ENCODE results near the gene ENTPD3. TPM values are rescaled to one million over a fixed set of nuclear protein-coding genes. Genes with fewer than 3 reads are reported as not detected.

ENTPD3 gene
- total and polyA plus RNA-seq, 2 of the 13 experiments (the other 11 are each of a cell fraction or from before 2014, with no cell fraction given): 0.07 TPM; not detected in 1

DNA sequence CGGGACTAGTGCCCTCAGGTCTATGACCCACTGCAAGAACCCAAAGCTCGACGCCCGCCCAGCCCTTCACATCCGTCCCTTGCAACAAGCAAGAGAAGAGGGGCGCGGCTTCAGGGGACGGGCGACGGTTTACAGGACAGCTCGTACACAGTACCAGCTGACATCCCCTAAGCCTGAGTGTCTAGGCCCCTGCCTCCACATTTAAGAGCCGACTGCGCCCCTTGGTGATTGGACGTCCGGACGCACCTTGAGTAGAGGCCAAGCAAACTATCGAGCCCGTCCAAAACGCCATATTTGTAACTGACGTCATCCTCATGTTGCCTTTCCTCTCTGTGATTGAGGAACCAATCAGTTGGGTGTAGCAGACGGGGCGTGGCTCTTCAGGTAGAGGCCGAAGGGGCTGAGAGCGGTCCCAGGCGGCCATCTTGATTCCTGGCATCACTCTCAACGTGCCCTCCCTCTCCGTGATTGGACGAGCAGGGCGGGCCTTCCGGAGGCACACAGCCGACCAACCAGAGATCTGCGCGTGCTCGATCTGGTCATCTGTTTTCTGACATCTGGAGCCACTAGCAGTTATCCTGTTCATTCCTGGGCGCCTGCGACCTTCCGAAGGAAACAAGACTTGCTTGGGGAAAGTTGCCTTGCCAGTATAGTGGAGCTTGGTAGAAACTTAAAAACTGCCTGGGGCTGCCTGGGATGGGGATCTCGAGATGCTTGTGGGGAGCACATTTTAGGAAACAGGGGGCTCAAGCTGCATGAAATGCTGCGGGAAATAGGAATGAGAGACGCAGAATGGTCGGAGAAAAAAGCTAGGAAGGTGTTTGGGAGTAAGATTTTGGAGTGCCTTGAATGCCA lies 66.1 kb downstream of the ENTPD3 start (continued):
- no peak; the same call in 1 of the 2 replicates for TF ChIP-seq MYNN (CRISPR knock-in tag; IDR thresholded peaks at IDR 0.05; ENCODE audit: low read depth)
- no peak for TF ChIP-seq SRSF9 (IDR thresholded peaks at IDR 0.05; ENCODE audit: borderline replicate concordance, insufficient read depth, low read depth, low read length, poor library complexity, severe bottlenecking)
- no peak for TF ChIP-seq HMG20B (CRISPR knock-in tag; conservative IDR thresholded peaks at IDR 0.05)
- peak; percentile 38; the same call in 1 of the 2 replicates for TF ChIP-seq MED1 (CRISPR knock-in tag; IDR thresholded peaks at IDR 0.05)
- TF ChIP-seq, protein P1, sequence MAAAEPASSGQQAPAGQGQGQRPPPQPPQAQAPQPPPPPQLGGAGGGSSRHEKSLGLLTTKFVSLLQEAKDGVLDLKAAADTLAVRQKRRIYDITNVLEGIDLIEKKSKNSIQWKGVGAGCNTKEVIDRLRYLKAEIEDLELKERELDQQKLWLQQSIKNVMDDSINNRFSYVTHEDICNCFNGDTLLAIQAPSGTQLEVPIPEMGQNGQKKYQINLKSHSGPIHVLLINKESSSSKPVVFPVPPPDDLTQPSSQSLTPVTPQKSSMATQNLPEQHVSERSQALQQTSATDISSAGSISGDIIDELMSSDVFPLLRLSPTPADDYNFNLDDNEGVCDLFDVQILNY (CRISPR knock-in tag; conservative IDR thresholded peaks at IDR 0.05): no peak
- peak; percentile 79; the same call in 1 of the 2 replicates for TF ChIP-seq HDAC1 (CRISPR knock-in tag; IDR thresholded peaks at IDR 0.05)
- TF ChIP-seq, protein P2, sequence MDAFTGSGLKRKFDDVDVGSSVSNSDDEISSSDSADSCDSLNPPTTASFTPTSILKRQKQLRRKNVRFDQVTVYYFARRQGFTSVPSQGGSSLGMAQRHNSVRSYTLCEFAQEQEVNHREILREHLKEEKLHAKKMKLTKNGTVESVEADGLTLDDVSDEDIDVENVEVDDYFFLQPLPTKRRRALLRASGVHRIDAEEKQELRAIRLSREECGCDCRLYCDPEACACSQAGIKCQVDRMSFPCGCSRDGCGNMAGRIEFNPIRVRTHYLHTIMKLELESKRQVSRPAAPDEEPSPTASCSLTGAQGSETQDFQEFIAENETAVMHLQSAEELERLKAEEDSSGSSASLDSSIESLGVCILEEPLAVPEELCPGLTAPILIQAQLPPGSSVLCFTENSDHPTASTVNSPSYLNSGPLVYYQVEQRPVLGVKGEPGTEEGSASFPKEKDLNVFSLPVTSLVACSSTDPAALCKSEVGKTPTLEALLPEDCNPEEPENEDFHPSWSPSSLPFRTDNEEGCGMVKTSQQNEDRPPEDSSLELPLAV (CRISPR knock-in tag; conservative IDR thresholded peaks at IDR 0.05; ENCODE audit: low read depth): no peak
- TF ChIP-seq, protein P3, sequence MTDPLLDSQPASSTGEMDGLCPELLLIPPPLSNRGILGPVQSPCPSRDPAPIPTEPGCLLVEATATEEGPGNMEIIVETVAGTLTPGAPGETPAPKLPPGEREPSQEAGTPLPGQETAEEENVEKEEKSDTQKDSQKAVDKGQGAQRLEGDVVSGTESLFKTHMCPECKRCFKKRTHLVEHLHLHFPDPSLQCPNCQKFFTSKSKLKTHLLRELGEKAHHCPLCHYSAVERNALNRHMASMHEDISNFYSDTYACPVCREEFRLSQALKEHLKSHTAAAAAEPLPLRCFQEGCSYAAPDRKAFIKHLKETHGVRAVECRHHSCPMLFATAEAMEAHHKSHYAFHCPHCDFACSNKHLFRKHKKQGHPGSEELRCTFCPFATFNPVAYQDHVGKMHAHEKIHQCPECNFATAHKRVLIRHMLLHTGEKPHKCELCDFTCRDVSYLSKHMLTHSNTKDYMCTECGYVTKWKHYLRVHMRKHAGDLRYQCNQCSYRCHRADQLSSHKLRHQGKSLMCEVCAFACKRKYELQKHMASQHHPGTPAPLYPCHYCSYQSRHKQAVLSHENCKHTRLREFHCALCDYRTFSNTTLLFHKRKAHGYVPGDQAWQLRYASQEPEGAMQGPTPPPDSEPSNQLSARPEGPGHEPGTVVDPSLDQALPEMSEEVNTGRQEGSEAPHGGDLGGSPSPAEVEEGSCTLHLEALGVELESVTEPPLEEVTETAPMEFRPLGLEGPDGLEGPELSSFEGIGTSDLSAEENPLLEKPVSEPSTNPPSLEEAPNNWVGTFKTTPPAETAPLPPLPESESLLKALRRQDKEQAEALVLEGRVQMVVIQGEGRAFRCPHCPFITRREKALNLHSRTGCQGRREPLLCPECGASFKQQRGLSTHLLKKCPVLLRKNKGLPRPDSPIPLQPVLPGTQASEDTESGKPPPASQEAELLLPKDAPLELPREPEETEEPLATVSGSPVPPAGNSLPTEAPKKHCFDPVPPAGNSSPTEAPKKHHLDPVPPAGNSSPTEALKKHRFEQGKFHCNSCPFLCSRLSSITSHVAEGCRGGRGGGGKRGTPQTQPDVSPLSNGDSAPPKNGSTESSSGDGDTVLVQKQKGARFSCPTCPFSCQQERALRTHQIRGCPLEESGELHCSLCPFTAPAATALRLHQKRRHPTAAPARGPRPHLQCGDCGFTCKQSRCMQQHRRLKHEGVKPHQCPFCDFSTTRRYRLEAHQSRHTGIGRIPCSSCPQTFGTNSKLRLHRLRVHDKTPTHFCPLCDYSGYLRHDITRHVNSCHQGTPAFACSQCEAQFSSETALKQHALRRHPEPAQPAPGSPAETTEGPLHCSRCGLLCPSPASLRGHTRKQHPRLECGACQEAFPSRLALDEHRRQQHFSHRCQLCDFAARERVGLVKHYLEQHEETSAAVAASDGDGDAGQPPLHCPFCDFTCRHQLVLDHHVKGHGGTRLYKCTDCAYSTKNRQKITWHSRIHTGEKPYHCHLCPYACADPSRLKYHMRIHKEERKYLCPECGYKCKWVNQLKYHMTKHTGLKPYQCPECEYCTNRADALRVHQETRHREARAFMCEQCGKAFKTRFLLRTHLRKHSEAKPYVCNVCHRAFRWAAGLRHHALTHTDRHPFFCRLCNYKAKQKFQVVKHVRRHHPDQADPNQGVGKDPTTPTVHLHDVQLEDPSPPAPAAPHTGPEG (CRISPR knock-in tag; IDR thresholded peaks at IDR 0.05): 0 out of 2 replicates have a peak, but pooled peaks have one; percentile 33
- TF ChIP-seq, protein P4, sequence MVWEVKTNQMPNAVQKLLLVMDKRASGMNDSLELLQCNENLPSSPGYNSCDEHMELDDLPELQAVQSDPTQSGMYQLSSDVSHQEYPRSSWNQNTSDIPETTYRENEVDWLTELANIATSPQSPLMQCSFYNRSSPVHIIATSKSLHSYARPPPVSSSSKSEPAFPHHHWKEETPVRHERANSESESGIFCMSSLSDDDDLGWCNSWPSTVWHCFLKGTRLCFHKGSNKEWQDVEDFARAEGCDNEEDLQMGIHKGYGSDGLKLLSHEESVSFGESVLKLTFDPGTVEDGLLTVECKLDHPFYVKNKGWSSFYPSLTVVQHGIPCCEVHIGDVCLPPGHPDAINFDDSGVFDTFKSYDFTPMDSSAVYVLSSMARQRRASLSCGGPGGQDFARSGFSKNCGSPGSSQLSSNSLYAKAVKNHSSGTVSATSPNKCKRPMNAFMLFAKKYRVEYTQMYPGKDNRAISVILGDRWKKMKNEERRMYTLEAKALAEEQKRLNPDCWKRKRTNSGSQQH (CRISPR knock-in tag; IDR thresholded peaks at IDR 0.05; ENCODE audit: low read depth): 0 out of 2 replicates have a peak, but pooled peaks have one; percentile 28
- TF ChIP-seq, protein P5, sequence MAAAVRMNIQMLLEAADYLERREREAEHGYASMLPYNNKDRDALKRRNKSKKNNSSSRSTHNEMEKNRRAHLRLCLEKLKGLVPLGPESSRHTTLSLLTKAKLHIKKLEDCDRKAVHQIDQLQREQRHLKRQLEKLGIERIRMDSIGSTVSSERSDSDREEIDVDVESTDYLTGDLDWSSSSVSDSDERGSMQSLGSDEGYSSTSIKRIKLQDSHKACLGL (CRISPR knock-in tag; IDR thresholded peaks at IDR 0.05): no peak
- no peak for TF ChIP-seq MATR3 (CRISPR knock-in tag; IDR thresholded peaks at IDR 0.05)
- TF ChIP-seq ZNF749 (CRISPR knock-in tag; IDR thresholded peaks at IDR 0.05; ENCODE audit: borderline replicate concordance): no peak; the same call in 1 of the 2 replicates
- TF ChIP-seq IKZF4 (CRISPR knock-in tag; IDR thresholded peaks at IDR 0.05; ENCODE audit: borderline replicate concordance, low read depth, not compliant biosample characterization): no peak
- TF ChIP-seq PCBP2 (optimal IDR thresholded peaks at IDR 0.05; ENCODE audit: low read depth, low read length, poor library complexity, severe bottlenecking): no peak
- no peak for TF ChIP-seq SMC3 (IDR thresholded peaks at IDR 0.05; ENCODE audit: low read length)
